ENCODE results near the gene PARP2.
A peak's percentile ranks its signal among the peaks of the same experiment; 100 is the strongest.

PARP2 gene

DNA sequence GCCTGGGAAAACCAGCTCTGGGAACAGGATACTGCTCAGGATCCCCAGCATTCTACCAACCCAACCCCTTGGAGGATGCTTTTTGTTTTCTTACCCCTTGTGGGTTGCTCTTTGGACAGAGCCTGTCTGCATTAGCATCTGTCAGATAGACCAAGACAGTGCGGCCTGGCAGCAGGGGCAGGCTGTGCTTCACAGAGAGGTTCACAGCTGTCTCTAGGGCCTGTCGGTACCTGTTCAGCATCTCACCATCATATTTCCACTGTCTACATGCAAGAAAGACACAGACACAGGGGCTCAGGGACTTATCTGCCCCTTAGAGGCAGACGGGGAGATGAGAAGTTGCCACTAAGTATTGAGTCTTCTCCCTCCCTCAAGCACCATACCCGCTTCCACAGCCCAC, 48.1 kb downstream of the PARP2 start:
- Histone ChIP-seq H2AFZ (ENCODE audit: low read length) (no peak overlapping the region), H3K4me2 (ENCODE audit: low read depth, low read length) (no peak overlapping the region), H4K20me1 (ENCODE audit: insufficient read depth, low read length) (no peaks in the 10 kb centered on the region), H3K9me3 (replicated peaks; ENCODE audit: insufficient read depth, low read length) (no peaks in the 10 kb centered on the region), H3K36me3 (replicated peaks; ENCODE audit: insufficient read depth, low read length) (no peaks in the 10 kb centered on the region), H3K9me2 (replicated peaks; ENCODE audit: insufficient read depth, low read length) (no peaks in the 10 kb centered on the region), H3K27ac (ENCODE audit: low read length) (no peak overlapping the region), H3K27me3 (replicated peaks; ENCODE audit: insufficient read depth, low read length) (no peaks in the 10 kb centered on the region), H3K4me3 (ENCODE audit: low read length) (no peak overlapping the region), H3F3A (ENCODE audit: insufficient read depth, low read length) (no peaks in the 10 kb centered on the region), H3K4me1 (ENCODE audit: low read length) (no peaks in the 10 kb centered on the region), H3K79me2 (ENCODE audit: low read length) (no peaks in the 10 kb centered on the region), H3K9ac (ENCODE audit: low read length) (no peak overlapping the region)
- TF ChIP-seq EZH2phosphoT487 (IDR thresholded peaks at IDR 0.05; ENCODE audit: low read length) = no peak
- TF ChIP-seq, protein P1, sequence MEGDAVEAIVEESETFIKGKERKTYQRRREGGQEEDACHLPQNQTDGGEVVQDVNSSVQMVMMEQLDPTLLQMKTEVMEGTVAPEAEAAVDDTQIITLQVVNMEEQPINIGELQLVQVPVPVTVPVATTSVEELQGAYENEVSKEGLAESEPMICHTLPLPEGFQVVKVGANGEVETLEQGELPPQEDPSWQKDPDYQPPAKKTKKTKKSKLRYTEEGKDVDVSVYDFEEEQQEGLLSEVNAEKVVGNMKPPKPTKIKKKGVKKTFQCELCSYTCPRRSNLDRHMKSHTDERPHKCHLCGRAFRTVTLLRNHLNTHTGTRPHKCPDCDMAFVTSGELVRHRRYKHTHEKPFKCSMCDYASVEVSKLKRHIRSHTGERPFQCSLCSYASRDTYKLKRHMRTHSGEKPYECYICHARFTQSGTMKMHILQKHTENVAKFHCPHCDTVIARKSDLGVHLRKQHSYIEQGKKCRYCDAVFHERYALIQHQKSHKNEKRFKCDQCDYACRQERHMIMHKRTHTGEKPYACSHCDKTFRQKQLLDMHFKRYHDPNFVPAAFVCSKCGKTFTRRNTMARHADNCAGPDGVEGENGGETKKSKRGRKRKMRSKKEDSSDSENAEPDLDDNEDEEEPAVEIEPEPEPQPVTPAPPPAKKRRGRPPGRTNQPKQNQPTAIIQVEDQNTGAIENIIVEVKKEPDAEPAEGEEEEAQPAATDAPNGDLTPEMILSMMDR (IDR thresholded peaks at IDR 0.05; ENCODE audit: low read length) = no peak
- no peak for TF ChIP-seq EZH2 (optimal IDR thresholded peaks at IDR 0.05; ENCODE audit: low read depth, low read length)
- no peak for DNase-seq

- no peak overlapping the region for H3K4me2 ChIP-seq (ENCODE audit: low read depth, low read length)
- H3F3A ChIP-seq (ENCODE audit: insufficient read depth, low read length) = no peaks in the 10 kb centered on the region
- H3K9me3 ChIP-seq (replicated peaks; ENCODE audit: insufficient read depth, low read length) = no peaks in the 10 kb centered on the region
- no peak overlapping the region for H3K27ac ChIP-seq (ENCODE audit: low read length)
- no peaks in the 10 kb centered on the region for H3K9me2 ChIP-seq (replicated peaks; ENCODE audit: insufficient read depth, low read length)
- no peak overlapping the region for H3K4me3 ChIP-seq (ENCODE audit: low read length)
- H3K36me3 ChIP-seq (replicated peaks; ENCODE audit: insufficient read depth, low read length) = no peaks in the 10 kb centered on the region
- no peaks in the 10 kb centered on the region for H3K79me2 ChIP-seq (ENCODE audit: low read length)
- H2AFZ ChIP-seq (ENCODE audit: low read length) = no peak overlapping the region
- H3K27me3 ChIP-seq (replicated peaks; ENCODE audit: insufficient read depth, low read length) = no peaks in the 10 kb centered on the region
- H3K4me1 ChIP-seq (ENCODE audit: low read length) = peaks cover 13% of the 10 kb centered on the region; the same call in 1 of the 2 replicates
- H3K9ac ChIP-seq (ENCODE audit: low read length) = no peak overlapping the region
- TF ChIP-seq, protein P1 (IDR thresholded peaks at IDR 0.05; ENCODE audit: low read length) = no peak
- no peak for TF ChIP-seq EZH2 (optimal IDR thresholded peaks at IDR 0.05; ENCODE audit: low read depth, low read length)
- TF ChIP-seq EZH2phosphoT487 (IDR thresholded peaks at IDR 0.05; ENCODE audit: low read length) = no peak
- DNase-seq = no peak
- H4K20me1 ChIP-seq (ENCODE audit: insufficient read depth, low read length) = no peaks in the 10 kb centered on the region
Measured at GRCh38 chr14:20397511-20397910, 54.1 kb downstream of the PARP2 start.

DNA sequence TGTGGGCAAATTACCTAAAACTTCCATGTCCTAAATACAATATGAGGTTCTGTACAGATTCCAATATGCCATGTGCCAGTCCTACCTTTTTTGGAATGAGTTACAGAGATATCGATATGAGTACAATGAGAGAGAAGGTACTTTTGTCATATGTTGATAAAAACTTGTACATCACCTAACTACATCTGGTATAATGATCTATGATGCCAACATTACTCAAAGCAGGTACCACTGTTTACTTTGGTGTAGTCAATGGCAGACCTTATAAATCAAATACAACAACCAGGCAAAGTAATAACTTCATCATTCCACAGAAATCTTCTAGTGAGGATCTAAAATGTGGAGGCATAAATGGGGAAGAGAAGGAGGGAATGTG, 57.1 kb downstream of the PARP2 start:
- Histone ChIP-seq H3K4me3 (ENCODE audit: low read length) (no peak overlapping the region), H3K4me2 (ENCODE audit: low read depth, low read length) (no peak overlapping the region), H3K9me2 (replicated peaks; ENCODE audit: insufficient read depth, low read length) (no peaks in the 10 kb centered on the region), H3K9ac (ENCODE audit: low read length) (no peak overlapping the region), H3K27ac (ENCODE audit: low read length) (peak overlapping the region; percentile 32; the same call in 1 of the 2 replicates), H3K79me2 (ENCODE audit: low read length) (no peaks in the 10 kb centered on the region), H3K36me3 (replicated peaks; ENCODE audit: insufficient read depth, low read length) (no peaks in the 10 kb centered on the region), H3K9me3 (replicated peaks; ENCODE audit: insufficient read depth, low read length) (no peaks in the 10 kb centered on the region), H3K4me1 (ENCODE audit: low read length) (peaks cover 13% of the 10 kb centered on the region; the same call in 1 of the 2 replicates), H3K27me3 (replicated peaks; ENCODE audit: insufficient read depth, low read length) (no peaks in the 10 kb centered on the region), H2AFZ (ENCODE audit: low read length) (no peak overlapping the region), H4K20me1 (ENCODE audit: insufficient read depth, low read length) (no peaks in the 10 kb centered on the region), H3F3A (ENCODE audit: insufficient read depth, low read length) (no peaks in the 10 kb centered on the region)
- no peak for DNase-seq
- no peak for TF ChIP-seq EZH2phosphoT487 (IDR thresholded peaks at IDR 0.05; ENCODE audit: low read length)
- no peak for TF ChIP-seq EZH2 (optimal IDR thresholded peaks at IDR 0.05; ENCODE audit: low read depth, low read length)
- TF ChIP-seq, protein P1 (IDR thresholded peaks at IDR 0.05; ENCODE audit: low read length) = no peak
